H1 (cell line): ENCODE measurements around the gene CRHR1. TPM values are rescaled to one million over a fixed set of nuclear protein-coding genes. Genes with fewer than 3 reads are reported as not detected.

ENCODE experiments used
- CTCF ChIA-PET: fragments of 300-600 bp; sonication (Branson Sonifier 250); formaldehyde crosslinking; loops from one replicate; lab custom pipeline; 2021; ENCODE audit not compliant: partially characterized antibody; lab: Charles Lee
- POLR2A ChIA-PET: fragments of 300-600 bp; sonication (Branson Sonifier 250); formaldehyde crosslinking; loops from one replicate; lab custom pipeline; 2021; ENCODE audit warnings: inconsistent platforms; ENCODE audit not compliant: partially characterized antibody; lab: Charles Lee
- DNase-seq, 2 experiments: peaks; one replicate each; pipeline versions ENCODE4 v3.0.0 to v3.0.0-alpha.2; 2010 to 2022; ENCODE audit warnings: low spot score in 2 of 2, low read depth in 1 of 2, mixed read lengths in 1 of 2
- FAIRE-seq: peaks from 2 replicates; lab custom pipeline; 2011; peaks lifted over from hg19 to GRCh38; lab: Jason Lieb, UNC
- H2AFZ ChIP-seq: 2 replicates; pipeline ENCODE4 v1.8.1; 2012; ENCODE audit warnings: low read length, inconsistent platforms
- H2AK5ac ChIP-seq: 2 replicates; pipeline ENCODE4 v1.6.1; 2013; ENCODE audit warnings: low read depth, low read length
- H2BK120ac ChIP-seq: replicated peaks from 2 replicates; pipeline ENCODE3; 2013; ENCODE audit warnings: low read depth, low read length, inconsistent platforms
- H2BK12ac ChIP-seq: 2 replicates; pipeline ENCODE4 v1.6.1; 2013; ENCODE audit warnings: low read depth, low read length
- H2BK15ac ChIP-seq: 2 replicates; pipeline ENCODE4 v1.6.1; 2013; ENCODE audit warnings: low read length
- H2BK20ac ChIP-seq: 2 replicates; pipeline ENCODE4 v1.6.1; 2013; ENCODE audit warnings: low read length
- H2BK5ac ChIP-seq: 2 replicates; pipeline ENCODE4 v1.6.1; 2013; ENCODE audit warnings: low read depth, low read length
- H3K14ac ChIP-seq: 2 replicates; pipeline ENCODE4 v1.6.1; 2013; ENCODE audit warnings: inconsistent platforms; ENCODE audit not compliant: insufficient read length
- H3K18ac ChIP-seq: 2 replicates; pipeline ENCODE4 v1.6.1; 2013; ENCODE audit warnings: low read length; ENCODE audit errors: extremely low read depth
- H3K23ac ChIP-seq: 2 replicates; pipeline ENCODE4 v1.6.1; 2013; ENCODE audit warnings: inconsistent platforms; ENCODE audit not compliant: insufficient read length
- H3K23me2 ChIP-seq: 2 replicates; pipeline ENCODE4 v1.6.1; 2013; ENCODE audit warnings: low read depth, low read length
- H3K27ac ChIP-seq: 2 replicates; pipeline ENCODE4 v1.6.1; 2011; ENCODE audit warnings: low read depth, low read length, inconsistent platforms
- H3K27me3 ChIP-seq, 4 experiments: replicated peaks in 1 of 4; 1 replicate in 1 of 4; 2 replicates in 3 of 4; pipeline versions ENCODE4 v1.6.1 to v1.8.1; 2011 to 2013; ENCODE audit warnings: low read length in 3 of 4, mild to moderate bottlenecking in 3 of 4, inconsistent platforms in 2 of 4, mixed read lengths in 2 of 4, moderate library complexity in 1 of 4; ENCODE audit not compliant: control insufficient read depth in 3 of 4, insufficient read depth in 3 of 4; ENCODE audit errors: extremely low read depth in 1 of 4
- H3K36me3 ChIP-seq, 4 experiments: 2 replicates each; pipeline versions ENCODE4 v1.6.1 to v1.8.1; 2011 to 2013; ENCODE audit warnings: mild to moderate bottlenecking in 4 of 4, low read length in 3 of 4, moderate library complexity in 2 of 4, control low read depth in 1 of 4, inconsistent platforms in 1 of 4; ENCODE audit not compliant: insufficient read depth in 4 of 4, control insufficient read depth in 2 of 4
- H3K4ac ChIP-seq: replicated peaks from 2 replicates; pipeline ENCODE3; 2013; ENCODE audit warnings: low read length, low read depth, mixed read lengths, inconsistent platforms; ENCODE audit not compliant: insufficient read length
- H3K4me1 ChIP-seq, 4 experiments: replicated peaks in 1 of 4; 1 replicate in 1 of 4; 2 replicates in 3 of 4; pipeline versions ENCODE4 v1.6.1 to v1.8.1; 2011 to 2013; ENCODE audit warnings: low read length in 3 of 4, inconsistent platforms in 2 of 4, mixed read lengths in 1 of 4; ENCODE audit not compliant: insufficient read depth in 4 of 4, control insufficient read depth in 3 of 4
- H3K4me2 ChIP-seq, 2 experiments: 2 replicates each; pipeline versions ENCODE4 v1.6.1 to v1.8.1; 2011 to 2013; ENCODE audit warnings: low read depth in 2 of 2, low read length in 2 of 2, control low read depth in 1 of 2, inconsistent platforms in 1 of 2, mild to moderate bottlenecking in 1 of 2; ENCODE audit not compliant: insufficient read depth in 1 of 2
- H3K4me3 ChIP-seq, 4 experiments: fragments of 200-600, 300-600 bp in 1 of 4; sonication (generic), shearing (Covaris generic), sonication (Bioruptor Twin) in 1 of 4; 2 replicates each; pipeline versions ENCODE4 v1.5.1 to v1.8.1; 2011 to 2016; ENCODE audit warnings: low read length in 4 of 4, low read depth in 3 of 4, control low read depth in 2 of 4, inconsistent platforms in 2 of 4, mild to moderate bottlenecking in 2 of 4, mixed read lengths in 1 of 4, moderate library complexity in 1 of 4; ENCODE audit not compliant: insufficient read depth in 2 of 4; ENCODE audit errors: extremely low read depth in 1 of 4
- H3K56ac ChIP-seq: replicated peaks from 2 replicates; pipeline ENCODE3; 2013; ENCODE audit warnings: low read depth, mild to moderate bottlenecking, mixed read lengths, low read length, inconsistent platforms; ENCODE audit not compliant: insufficient read length
- H3K79me1 ChIP-seq: 2 replicates; pipeline ENCODE4 v1.6.1; 2013; ENCODE audit warnings: low read depth, low read length, control low read depth
- H3K79me2 ChIP-seq, 2 experiments: 2 replicates each; pipeline versions ENCODE4 v1.6.1 to v1.8.1; 2012 to 2013; ENCODE audit warnings: low read length in 2 of 2, mild to moderate bottlenecking in 2 of 2, inconsistent platforms in 1 of 2; ENCODE audit not compliant: insufficient read depth in 2 of 2, control insufficient read depth in 1 of 2
- H3K9ac ChIP-seq, 4 experiments: replicated peaks in 1 of 4; 1 replicate in 1 of 4; 2 replicates in 3 of 4; pipeline versions ENCODE4 v1.6.1 to v1.8.1; 2011 to 2013; ENCODE audit warnings: low read depth in 3 of 4, low read length in 3 of 4, control low read depth in 2 of 4, mild to moderate bottlenecking in 2 of 4, moderate library complexity in 2 of 4, inconsistent platforms in 1 of 4; ENCODE audit errors: extremely low read depth in 1 of 4
- H3K9me3 ChIP-seq, 2 experiments: 2 replicates each; pipeline versions ENCODE4 v1.6.1 to v1.8.1; 2012 to 2013; ENCODE audit warnings: mild to moderate bottlenecking in 2 of 2, moderate library complexity in 2 of 2, control low read depth in 1 of 2, inconsistent platforms in 1 of 2, low read depth in 1 of 2, low read length in 1 of 2, mixed read lengths in 1 of 2; ENCODE audit not compliant: insufficient read depth in 2 of 2
- H4K20me1 ChIP-seq, 2 experiments: replicated peaks in 1 of 2; 2 replicates each; pipeline versions ENCODE3 to v1.8.1; 2011 to 2013; ENCODE audit warnings: inconsistent platforms in 2 of 2, low read length in 2 of 2, mild to moderate bottlenecking in 1 of 2; ENCODE audit not compliant: insufficient read depth in 2 of 2, control insufficient read depth in 1 of 2
- H4K5ac ChIP-seq: 2 replicates; pipeline ENCODE4 v1.6.1; 2013; ENCODE audit warnings: low read length, low read depth, mixed read lengths, inconsistent platforms; ENCODE audit not compliant: insufficient read length
- H4K8ac ChIP-seq: 2 replicates; pipeline ENCODE4 v1.8.0; 2013; ENCODE audit warnings: mild to moderate bottlenecking, moderate library complexity, low read length, inconsistent platforms; ENCODE audit not compliant: insufficient read depth; ENCODE audit errors: extremely low read depth
- H4K91ac ChIP-seq: replicated peaks from 2 replicates; pipeline ENCODE3; 2013; ENCODE audit warnings: low read length, mixed read lengths, inconsistent platforms; ENCODE audit not compliant: insufficient read length
- ASH2L ChIP-seq: fragments of 200-600, 300-600 bp; sonication (generic); IDR thresholded peaks from one replicate; pipeline ENCODE4 v1.7.1; 2017; ENCODE audit warnings: low read length
- KDM5A ChIP-seq: fragments of 200-600 bp; IDR thresholded peaks from 2 replicates; pipeline ENCODE4 v1.7.1; 2012; ENCODE audit warnings: mild to moderate bottlenecking, low read length, inconsistent platforms, mixed read lengths
- WGBS, 2 experiments: shearing (Covaris generic) in 1 of 2; methylation state at CpG; one replicate each; pipeline versions ENCODE4 v1.1.6 to v1.1.7; 2013 to 2015; ENCODE audit warnings: low lambda C conversion rate in 2 of 2, mixed read lengths in 2 of 2, inconsistent platforms in 1 of 2, low coverage in 1 of 2, missing lambda C conversion rate in 1 of 2; ENCODE audit not compliant: insufficient replicate concordance in 2 of 2, insufficient coverage in 1 of 2, insufficient read length in 1 of 2; ENCODE audit errors: extremely low coverage in 1 of 2, missing lambda C conversion rate in 1 of 2; 5-methylcytosine and 5-hydroxymethylcytosine counted together
- polyA plus RNA-seq, 7 experiments: library from polyadenylated mRNA; depleted of rRNA in 3 of 7; stranded (reverse) in 5 of 7; unstranded in 2 of 7; fragments of >200 nt in 5 of 7; fragments of 200-250 nt in 2 of 7; gene quantifications; 1 replicate in 5 of 7; 2 replicates in 1 of 7; 4 replicates in 1 of 7; pipeline versions ENCODE4 v1.2.1 to v1.2.3, GENCODE V29; 2011 to 2013; ENCODE audit warnings: missing spikeins in 2 of 7, mixed read lengths in 2 of 7
- total RNA-seq: library from RNA; stranded (reverse); fragmentation: NEBNext Ultra II Directional; extraction: Animal tissue kit (Norgen Biotek cat#: 25700); gene quantifications from 2 replicates; pipeline ENCODE4 v1.2.1, GENCODE V29; 2021

CRHR1 gene
- total and polyA plus RNA-seq, 2 of the 8 experiments (the other 6 are each of a cell fraction or from before 2014, with no cell fraction given), result 0.56 to 1.7 TPM

- H2BK120ac ChIP-seq, result no peak overlapping the region
- no peak overlapping the region for H3K56ac ChIP-seq
- no peak overlapping the region for H3K27ac ChIP-seq
- no peak overlapping the region for H2AFZ ChIP-seq
- POLR2A ChIA-PET, result interaction anchor here (0.5 to 1.4 kb wide), 2 partner anchors 13 to 65 kb away, joined by 3 read pairs; no protein-coding TSS in a partner anchor
- H4K91ac ChIP-seq, result no peak overlapping the region
- H3K9me3 ChIP-seq, result no peaks in the 10 kb centered on the region
- H2BK5ac ChIP-seq, result no peak overlapping the region
- H3K79me2 ChIP-seq, result no peaks in the 10 kb centered on the region
- TF ChIP-seq KDM5A (no peak), ASH2L (no peak)
- H4K8ac ChIP-seq, result no peak overlapping the region; the same call in 1 of the 2 replicates
- H3K14ac ChIP-seq, result no peak overlapping the region
- H2BK12ac ChIP-seq, result no peak overlapping the region
- H3K18ac ChIP-seq, result no peak overlapping the region
- no peak overlapping the region for H2BK20ac ChIP-seq
- no peak overlapping the region for H4K5ac ChIP-seq
- FAIRE-seq (no peak), DNase-seq (no peak)
- CTCF ChIA-PET, result interaction anchor here (0.7 to 11.3 kb wide), 16 partner anchors 9 to 183 kb away, joined by 3 to 69 read pairs (median 4); partner anchors contain the start of genes CRHR1 and SPPL2C
- peaks cover 0 to 3% (median 0%) of the 10 kb centered on the region in 4 experiments; a peak in 1 of 7 replicates for H3K4me1 ChIP-seq
- H3K4me3 ChIP-seq, result no peak overlapping the region
- no peak overlapping the region for H3K4ac ChIP-seq
- H3K23ac ChIP-seq, result no peak overlapping the region
- no peaks in the 10 kb centered on the region; a peak in 1 of 7 replicates for H3K27me3 ChIP-seq
- H3K9ac ChIP-seq, result no peak overlapping the region
- no peak overlapping the region for H2AK5ac ChIP-seq
- H3K79me1 ChIP-seq, result no peaks in the 10 kb centered on the region
- WGBS, 2 experiments, result 86% methylated on average over 10 of the region's 10 CpGs; no CpG with 5 or more reads in 1 of the 2 experiments
- no peak overlapping the region for H3K4me2 ChIP-seq
- no peaks in the 10 kb centered on the region for H4K20me1 ChIP-seq
- no peak overlapping the region for H2BK15ac ChIP-seq
- no peaks in the 10 kb centered on the region for H3K23me2 ChIP-seq
- H3K36me3 ChIP-seq, result no peaks in the 10 kb centered on the region
Measured at GRCh38 chr17:45823598-45823997, 39.5 kb downstream of the CRHR1 start.
